ENCODE data around the gene ILF3.

DNA sequence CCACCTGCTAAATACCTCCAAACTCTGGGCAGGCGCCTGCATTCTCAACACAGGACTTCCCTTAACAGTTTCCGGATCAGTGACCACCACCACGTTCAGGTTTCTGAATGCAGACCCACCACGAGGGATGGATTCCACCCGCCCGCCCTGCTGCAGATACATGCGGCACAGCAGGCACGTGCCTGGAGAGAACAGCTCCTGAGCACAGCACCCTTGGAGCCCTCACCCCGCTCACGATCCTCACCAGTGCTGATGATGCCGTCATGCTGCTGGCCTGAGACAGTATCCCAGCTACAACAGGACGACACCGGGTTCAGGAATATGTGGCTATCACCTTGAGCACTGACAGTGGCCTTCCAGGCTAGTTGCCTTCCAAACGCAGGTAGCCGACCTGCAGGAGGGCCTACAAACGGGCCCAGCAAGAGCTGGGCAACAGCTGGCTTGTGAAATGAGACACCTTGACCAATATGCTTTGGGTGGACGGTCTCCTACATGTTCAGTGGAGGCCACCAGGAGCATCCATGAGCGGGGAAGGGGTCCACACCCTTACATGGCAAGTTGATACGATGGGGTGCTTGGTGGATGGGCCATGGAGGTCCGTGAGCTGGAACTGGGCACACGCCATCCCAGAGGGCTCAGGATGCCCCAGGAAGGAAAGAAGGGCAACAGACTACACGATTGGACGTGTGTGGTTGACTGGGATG, 37.2 kb downstream of the ILF3 start:
- TF ChIP-seq POLR2A (IDR thresholded peaks at IDR 0.05), result no peak
- TF ChIP-seq, protein P1, sequence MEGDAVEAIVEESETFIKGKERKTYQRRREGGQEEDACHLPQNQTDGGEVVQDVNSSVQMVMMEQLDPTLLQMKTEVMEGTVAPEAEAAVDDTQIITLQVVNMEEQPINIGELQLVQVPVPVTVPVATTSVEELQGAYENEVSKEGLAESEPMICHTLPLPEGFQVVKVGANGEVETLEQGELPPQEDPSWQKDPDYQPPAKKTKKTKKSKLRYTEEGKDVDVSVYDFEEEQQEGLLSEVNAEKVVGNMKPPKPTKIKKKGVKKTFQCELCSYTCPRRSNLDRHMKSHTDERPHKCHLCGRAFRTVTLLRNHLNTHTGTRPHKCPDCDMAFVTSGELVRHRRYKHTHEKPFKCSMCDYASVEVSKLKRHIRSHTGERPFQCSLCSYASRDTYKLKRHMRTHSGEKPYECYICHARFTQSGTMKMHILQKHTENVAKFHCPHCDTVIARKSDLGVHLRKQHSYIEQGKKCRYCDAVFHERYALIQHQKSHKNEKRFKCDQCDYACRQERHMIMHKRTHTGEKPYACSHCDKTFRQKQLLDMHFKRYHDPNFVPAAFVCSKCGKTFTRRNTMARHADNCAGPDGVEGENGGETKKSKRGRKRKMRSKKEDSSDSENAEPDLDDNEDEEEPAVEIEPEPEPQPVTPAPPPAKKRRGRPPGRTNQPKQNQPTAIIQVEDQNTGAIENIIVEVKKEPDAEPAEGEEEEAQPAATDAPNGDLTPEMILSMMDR (IDR thresholded peaks at IDR 0.05), result no peak
- no peak for TF ChIP-seq POLR2AphosphoS5 (IDR thresholded peaks at IDR 0.05)
